Endothelial cell of umbilical vein (primary cell): ENCODE data around the gene RLN3. TPM values are rescaled to one million over a fixed set of nuclear protein-coding genes. Genes with fewer than 3 reads are reported as not detected.

ENCODE experiments used
- BruUV-seq: library from RNA; stranded (reverse); fragments of 400-500 nt; replicated peaks from 2 replicates; lab custom pipeline; 2021; lab: Mats Ljungman, UMichigan
- CTCF ChIA-PET: fragments of 300-600, 350-600 bp; sonication (Branson Sonifier 250); formaldehyde crosslinking; loops from one replicate; lab custom pipeline; 2021; ENCODE audit warnings: antibody characterized with exemption, inconsistent platforms; lab: Charles Lee
- POLR2A ChIA-PET: fragments of 300-600, 350-600 bp; sonication (Branson Sonifier 250); formaldehyde crosslinking; loops from one replicate; lab custom pipeline; 2021; ENCODE audit warnings: antibody characterized with exemption, inconsistent platforms; lab: Charles Lee
- DNase-seq: peaks from one replicate; pipeline ENCODE4 v3.0.0-alpha.2; 2011; ENCODE audit warnings: low read depth, low spot score
- FAIRE-seq: peaks from 2 replicates; lab custom pipeline; 2011; peaks lifted over from hg19 to GRCh38; lab: Jason Lieb, UNC
- H2AFZ ChIP-seq: 2 replicates; pipeline ENCODE4 v1.6.0; 2012; ENCODE audit warnings: low read depth, low read length, control low read depth, inconsistent platforms
- H3K27ac ChIP-seq: 2 replicates; pipeline ENCODE4 v1.5.1; 2011; ENCODE audit warnings: low read depth, mild to moderate bottlenecking, control low read depth, low read length, moderate library complexity; ENCODE audit not compliant: insufficient read depth
- H3K27me3 ChIP-seq, 2 experiments: 2 replicates each; pipeline versions ENCODE4 v1.6.0 to v1.6.1; 2011; ENCODE audit warnings: low read length in 2 of 2, mixed read lengths in 1 of 2; ENCODE audit not compliant: control insufficient read depth in 2 of 2, insufficient read depth in 2 of 2
- H3K36me3 ChIP-seq, 2 experiments: 2 replicates in 1 of 2; 3 replicates in 1 of 2; pipeline ENCODE4 v1.5.1; 2011; ENCODE audit warnings: low read length in 2 of 2, mild to moderate bottlenecking in 1 of 2, moderate library complexity in 1 of 2; ENCODE audit not compliant: control insufficient read depth in 2 of 2, insufficient read depth in 2 of 2; ENCODE audit errors: extremely low read depth in 1 of 2
- H3K4me1 ChIP-seq: 3 replicates; pipeline ENCODE4 v1.5.1; 2011; ENCODE audit warnings: mild to moderate bottlenecking, low read length; ENCODE audit not compliant: control insufficient read depth, insufficient read depth; ENCODE audit errors: extremely low read depth
- H3K4me2 ChIP-seq: 2 replicates; pipeline ENCODE4 v1.6.1; 2011; ENCODE audit warnings: low read length, control low read depth, mixed read lengths; ENCODE audit not compliant: insufficient read depth
- H3K4me3 ChIP-seq, 3 experiments: fragments of 200-600 bp in 1 of 3; sonication (generic), shearing (Covaris generic) in 1 of 3; replicated peaks in 1 of 3; 2 replicates each; pipeline ENCODE4 v1.5.1; 2011 to 2016; ENCODE audit warnings: control low read depth in 3 of 3, low read length in 3 of 3, mild to moderate bottlenecking in 2 of 3, inconsistent platforms in 1 of 3, low read depth in 1 of 3, moderate library complexity in 1 of 3; ENCODE audit not compliant: insufficient read depth in 1 of 3
- H3K79me2 ChIP-seq: 2 replicates; pipeline ENCODE4 v1.6.0; 2012; ENCODE audit warnings: low read length, inconsistent platforms; ENCODE audit not compliant: control insufficient read depth, insufficient read depth
- H3K9ac ChIP-seq: replicated peaks from 2 replicates; pipeline ENCODE3; 2011; ENCODE audit warnings: low read length, control low read depth; ENCODE audit not compliant: insufficient read depth; ENCODE audit errors: extremely low read depth
- H3K9me1 ChIP-seq: replicated peaks from 3 replicates; pipeline ENCODE4 v1.6.0; 2011; ENCODE audit warnings: mild to moderate bottlenecking, low read length; ENCODE audit not compliant: control insufficient read depth, insufficient read depth; ENCODE audit errors: extremely low read depth
- H3K9me3 ChIP-seq: replicated peaks from 2 replicates; pipeline ENCODE4 v1.5.1; 2012; ENCODE audit warnings: low read length, inconsistent platforms; ENCODE audit not compliant: control insufficient read depth, insufficient read depth
- H4K20me1 ChIP-seq: replicated peaks from 2 replicates; pipeline ENCODE3; 2011; ENCODE audit warnings: mild to moderate bottlenecking, low read length; ENCODE audit not compliant: control insufficient read depth, insufficient read depth; ENCODE audit errors: extremely low read depth
- CTCF ChIP-seq, 2 donors: IDR thresholded peaks; 1 replicate in 1 of 2; 2 replicates in 1 of 2; pipeline ENCODE4 v1.5.1; 2011; ENCODE audit warnings: low read length in 2 of 2, mild to moderate bottlenecking in 2 of 2, moderate library complexity in 2 of 2, control low read depth in 1 of 2, inconsistent platforms in 1 of 2, low read depth in 1 of 2; ENCODE audit not compliant: insufficient read depth in 1 of 2; ENCODE audit errors: extremely low read depth in 1 of 2
- EZH2 ChIP-seq: IDR thresholded peaks from 2 replicates; pipeline ENCODE4 v1.6.1; 2012; ENCODE audit warnings: borderline replicate concordance, low read depth, mild to moderate bottlenecking, moderate library complexity, low read length, inconsistent platforms; ENCODE audit not compliant: severe bottlenecking
- FOS ChIP-seq: IDR thresholded peaks from 2 replicates; pipeline ENCODE4 v1.6.1; 2011; ENCODE audit warnings: mild to moderate bottlenecking, low read length, moderate library complexity, borderline replicate concordance; ENCODE audit not compliant: insufficient read depth
- GATA2 ChIP-seq: IDR thresholded peaks from 2 replicates; pipeline ENCODE4 v1.7.0; 2011; ENCODE audit warnings: low read depth, mild to moderate bottlenecking, moderate library complexity, mixed read lengths, low read length; ENCODE audit not compliant: insufficient read length, insufficient read depth
- JUN ChIP-seq: IDR thresholded peaks from 2 replicates; pipeline ENCODE4 v1.6.1; 2011; ENCODE audit warnings: borderline replicate concordance, low read depth; ENCODE audit not compliant: insufficient read length, insufficient read depth
- POLR2A ChIP-seq: IDR thresholded peaks from 2 replicates; pipeline ENCODE4 v1.6.1; 2012; ENCODE audit warnings: low read depth, mild to moderate bottlenecking, control low read depth, low read length
- POLR2AphosphoS5 ChIP-seq: IDR thresholded peaks from 2 replicates; pipeline ENCODE4 v1.6.1; 2012; ENCODE audit warnings: low read depth, mild to moderate bottlenecking, control low read depth, low read length, moderate library complexity; ENCODE audit not compliant: insufficient read depth
- dilution Hi-C: fragments of 300-500 bp; cut with MboI; formaldehyde crosslinking; loops from one replicate; pipeline ENCODE4 v1.15.0; 2019; ENCODE audit warnings: low sequenced_read_pairs; ENCODE audit not compliant: extremely low pct_ligation_motif_present
- intact Hi-C: fragments of 100-400 bp; cut with micrococcal nuclease; formaldehyde crosslinking; loops from one replicate; pipeline ENCODE4 v1.10.0; 2022
- polyA plus RNA-seq, 4 experiments: library from polyadenylated mRNA; depleted of rRNA in 3 of 4; stranded (reverse) in 3 of 4; unstranded in 1 of 4; fragments of >200 nt; gene quantifications; 2 replicates each; pipeline versions ENCODE4 v1.2.1 to v1.2.3, GENCODE V29; 2011 to 2012; ENCODE audit warnings: missing spikeins in 1 of 4
- total RNA-seq: library from RNA; stranded (reverse); gene quantifications from 2 replicates; pipeline ENCODE4 v1.2.3, GENCODE V29; 2021

Gene RLN3
- total and polyA plus RNA-seq, 2 donors (not counting 3 experiments of a cell fraction or from before 2014, with no cell fraction given), result not detected

- TF ChIP-seq FOS (no peak), GATA2 (no peak), CTCF (IDR thresholded peaks at IDR 0.05; ENCODE audit: extremely low read depth in 1 of 2, insufficient read depth in 1 of 2, low read depth in 1 of 2, low read length in 2 of 2) (no peak), POLR2AphosphoS5 (no peak), POLR2A (no peak), JUN (no peak), EZH2 (no peak)
- no TSS peak for BruUV-seq
- DNase-seq, result no peak
Observed at GRCh38 chr19:14039181-14039580, 11.2 kb downstream of the RLN3 start.

More at GRCh38 chr19:14039181-14039580, 11.2 kb downstream of the RLN3 start:
- Histone ChIP-seq H3K4me1 (no peaks in the 10 kb centered on the region), H2AFZ (no peak overlapping the region), H4K20me1 (no peaks in the 10 kb centered on the region), H3K27ac (no peak overlapping the region), H3K79me2 (no peaks in the 10 kb centered on the region), H3K4me2 (no peak overlapping the region), H3K4me3 (no peak overlapping the region), H3K9me3 (no peaks in the 10 kb centered on the region), H3K36me3 (no peaks in the 10 kb centered on the region), H3K27me3 (no peaks in the 10 kb centered on the region), H3K9me1 (no peaks in the 10 kb centered on the region), H3K9ac (no peak overlapping the region)
- dilution Hi-C loops, result no loop called here
- no peak for FAIRE-seq
- intact Hi-C loops, result no loop called here
- POLR2A ChIA-PET, result no interaction called here
- CTCF ChIA-PET, result interaction anchor here (0.9 to 3.1 kb wide), 4 partner anchors 8 to 178 kb away, joined by 3 to 12 read pairs (median 3); partner anchors contain the start of gene IL27RA
